Measurements from ENCODE around the gene NTRK2.
"Not testable (repeated sequence)": the region's sequence is repeated elsewhere in the genome, so short reads cannot be mapped to it uniquely, and the experiment has no call there.

NTRK2 gene

DNA sequence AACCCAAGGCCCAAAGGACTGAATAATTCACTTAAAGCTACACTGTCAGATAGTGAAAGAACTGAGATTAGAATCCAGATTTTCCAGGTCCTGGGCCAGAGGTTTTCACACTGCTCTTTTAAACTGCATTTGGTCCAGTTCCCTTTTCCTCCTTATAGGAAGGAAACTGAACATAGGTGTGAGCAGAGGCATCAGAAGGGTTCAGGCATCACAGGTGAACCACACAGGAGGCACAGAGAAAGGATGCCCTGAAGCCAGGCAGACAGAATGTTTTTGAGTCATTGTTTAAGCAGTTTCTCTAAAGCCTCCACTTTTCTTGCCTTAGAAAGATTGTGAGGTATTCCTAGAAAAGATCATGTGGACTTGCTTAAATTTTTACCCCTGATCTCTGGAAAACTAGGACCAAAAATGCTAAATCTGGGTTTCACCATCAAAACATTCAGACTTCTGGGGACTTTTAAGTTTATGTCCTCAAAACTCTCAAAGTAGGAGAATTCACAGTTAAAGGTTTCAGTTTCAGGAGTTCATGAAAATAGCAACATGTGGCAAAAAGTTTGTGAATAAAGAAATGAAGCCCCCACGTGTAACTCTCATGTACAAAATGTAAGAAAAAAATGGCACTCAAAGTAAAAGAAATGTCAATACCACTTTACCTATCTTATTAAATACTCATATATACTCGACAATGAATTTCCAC lies 386.1 kb downstream of the NTRK2 start:
- H3K4me1 Mint-ChIP-seq (ENCODE audit: low read depth in 2 of 2) = no peaks in the 10 kb centered on the region
- no peak overlapping the region for H3K4me3 Mint-ChIP-seq
- H3K27me3 Mint-ChIP-seq = peaks cover 20 to 39% of the 10 kb centered on the region in 2 donors
- DNase-seq = no peak
- no peak for ATAC-seq (replicated peaks)
- H3K27ac Mint-ChIP-seq = no peak overlapping the region
- H3K36me3 Mint-ChIP-seq (ENCODE audit: insufficient read depth) = no peaks in the 10 kb centered on the region
- H3K9me3 Mint-ChIP-seq = no peaks in the 10 kb centered on the region

DNA sequence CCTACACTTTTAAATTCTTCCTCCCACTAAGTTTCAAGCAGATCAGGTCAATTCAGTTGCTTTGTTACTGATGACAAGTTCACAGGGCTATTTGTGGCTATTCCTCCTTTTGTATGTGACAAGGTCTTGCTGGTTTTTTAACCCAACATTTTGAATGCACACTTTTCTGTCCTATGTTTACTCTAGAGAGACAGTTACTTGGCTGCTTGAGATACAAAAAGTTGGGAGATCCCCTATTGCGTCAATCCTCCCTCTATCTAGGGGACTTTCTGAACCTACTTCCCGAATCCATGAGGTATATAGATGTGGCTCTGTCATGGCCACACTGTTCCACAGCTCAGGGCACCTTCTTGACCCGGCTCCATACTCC lies 386.7 kb downstream of the NTRK2 start:
- peaks cover 14 to 38% of the 10 kb centered on the region in 2 donors for H3K27me3 Mint-ChIP-seq
- no peaks in the 10 kb centered on the region for H3K9me3 Mint-ChIP-seq
- H3K36me3 Mint-ChIP-seq (ENCODE audit: insufficient read depth) = no peaks in the 10 kb centered on the region
- H3K4me1 Mint-ChIP-seq (ENCODE audit: low read depth in 2 of 2) = no peaks in the 10 kb centered on the region
- no peak overlapping the region for H3K27ac Mint-ChIP-seq
- ATAC-seq (replicated peaks) (no peak), DNase-seq (no peak)
- H3K4me3 Mint-ChIP-seq = no peak overlapping the region

DNA sequence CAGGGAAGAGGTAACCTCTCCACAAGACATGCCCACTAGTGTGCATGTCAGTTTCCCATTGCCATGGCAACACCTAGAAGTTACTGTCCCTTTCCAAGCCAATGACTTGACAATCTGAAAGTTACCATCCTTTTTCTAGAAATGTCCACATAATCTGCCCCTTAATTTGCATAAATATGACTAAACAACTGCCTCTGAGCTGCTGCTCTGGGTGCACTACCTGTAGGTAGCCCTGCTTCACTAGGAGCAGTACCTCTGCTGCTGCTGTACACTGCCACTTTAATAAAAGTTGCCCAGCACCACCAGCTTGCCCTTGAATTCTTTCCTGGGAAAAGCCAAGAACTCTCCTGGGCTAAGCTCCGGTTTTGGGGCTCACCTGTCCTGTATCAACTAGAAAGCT lies 392.4 kb downstream of the NTRK2 start:
- Mint-ChIP-seq H3K4me3 (no peak overlapping the region), H3K27ac (no peak overlapping the region), H3K36me3 (ENCODE audit: insufficient read depth) (no peaks in the 10 kb centered on the region), H3K4me1 (ENCODE audit: low read depth in 2 of 2) (no peaks in the 10 kb centered on the region), H3K27me3 (peaks cover 3 to 39% of the 10 kb centered on the region in 2 donors), H3K9me3 (no peaks in the 10 kb centered on the region)
- ATAC-seq (replicated peaks) (no peak), DNase-seq (no peak)

DNA sequence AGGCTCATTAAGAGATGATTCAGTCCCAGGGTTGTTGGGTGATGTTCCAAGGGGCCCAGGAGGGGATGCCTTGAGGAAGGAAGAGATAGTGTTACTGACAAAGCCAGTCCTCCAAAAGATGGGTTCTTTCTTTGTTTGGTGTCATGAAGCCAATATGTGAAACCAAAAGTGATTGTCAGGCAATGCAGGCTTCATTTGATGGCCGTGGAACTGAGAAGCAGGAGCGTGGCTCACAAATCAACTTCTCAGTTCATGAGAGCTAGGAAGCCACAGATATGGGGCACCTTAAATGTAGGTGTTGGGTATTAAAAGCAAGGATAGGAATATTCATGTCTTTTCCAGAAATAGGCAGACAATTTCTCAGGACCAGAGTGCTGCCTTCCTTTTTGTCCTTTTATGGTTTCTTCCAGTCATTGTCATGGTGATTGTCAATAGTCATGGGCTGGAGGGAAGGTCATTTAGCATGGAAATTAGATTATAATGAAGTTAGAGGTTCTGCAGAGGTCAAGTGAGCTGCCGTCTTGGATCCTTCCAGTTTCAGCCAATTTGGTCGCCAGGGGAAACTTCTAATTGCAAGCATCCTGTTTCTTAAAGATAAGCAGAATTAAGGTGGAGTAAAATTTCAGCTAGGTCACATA lies 393.0 kb downstream of the NTRK2 start:
- Mint-ChIP-seq H3K27ac (no peak overlapping the region), H3K9me3 (no peaks in the 10 kb centered on the region), H3K4me1 (ENCODE audit: low read depth in 2 of 2) (no peaks in the 10 kb centered on the region), H3K4me3 (no peak overlapping the region), H3K27me3 (peaks cover 0 to 35% of the 10 kb centered on the region in 2 donors), H3K36me3 (ENCODE audit: insufficient read depth) (no peaks in the 10 kb centered on the region)
- DNase-seq (no peak), ATAC-seq (replicated peaks) (no peak)

DNA sequence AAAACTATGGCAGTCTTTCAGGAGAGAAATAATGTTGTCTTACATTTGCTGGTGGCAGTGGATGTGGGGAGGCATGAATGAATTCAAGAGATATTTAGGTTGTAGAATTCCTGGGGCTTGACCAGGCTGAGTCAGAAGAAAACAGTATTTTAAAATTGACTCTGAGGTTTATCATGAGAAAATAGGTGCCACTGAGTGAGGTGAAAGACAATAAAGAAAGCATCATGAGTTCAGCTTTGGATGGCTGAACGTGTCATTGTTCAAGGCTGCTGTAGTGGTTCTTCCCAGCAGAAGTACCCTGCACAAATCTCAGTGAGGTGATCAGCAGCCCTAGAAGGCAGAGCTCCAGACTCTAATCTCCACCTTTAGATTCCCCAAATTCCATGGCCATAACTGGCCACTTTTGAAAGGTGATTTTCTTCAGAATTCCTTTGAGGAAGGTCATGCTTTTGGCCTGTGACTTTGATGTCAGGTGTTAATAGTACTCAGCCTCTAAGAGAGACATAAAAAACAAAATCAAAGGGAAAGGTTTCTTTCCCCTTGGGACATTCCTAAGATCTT lies 395.4 kb downstream of the NTRK2 start:
- Mint-ChIP-seq H3K9me3 (peaks cover 0 to 3% of the 10 kb centered on the region in 2 donors), H3K27me3 (peaks cover 0 to 27% of the 10 kb centered on the region in 2 donors), H3K4me1 (ENCODE audit: low read depth in 2 of 2) (no peaks in the 10 kb centered on the region), H3K36me3 (ENCODE audit: insufficient read depth) (no peaks in the 10 kb centered on the region), H3K4me3 (no peak overlapping the region), H3K27ac (no peak overlapping the region)
- ATAC-seq (replicated peaks) = no peak
- DNase-seq = no peak

DNA sequence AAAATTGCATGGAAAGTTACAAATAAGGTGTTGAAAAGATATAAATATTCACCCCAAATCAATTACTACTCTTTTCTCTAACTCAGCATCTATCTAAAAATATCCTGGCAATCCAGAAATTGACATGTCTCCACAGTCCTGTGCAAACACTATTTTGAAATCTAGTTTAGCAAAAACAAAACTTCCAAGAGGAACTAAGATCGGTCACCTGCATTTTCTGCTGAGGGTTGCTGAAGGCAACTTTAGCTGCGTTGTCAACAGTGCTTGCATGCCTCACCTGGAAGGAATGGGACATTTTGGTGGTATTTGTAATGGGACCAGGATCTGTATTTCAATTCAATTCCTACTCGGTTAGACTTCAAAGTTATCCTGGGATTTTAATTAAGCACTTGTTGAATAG lies 398.3 kb downstream of the NTRK2 start:
- no peak overlapping the region for H3K4me3 Mint-ChIP-seq

DNA sequence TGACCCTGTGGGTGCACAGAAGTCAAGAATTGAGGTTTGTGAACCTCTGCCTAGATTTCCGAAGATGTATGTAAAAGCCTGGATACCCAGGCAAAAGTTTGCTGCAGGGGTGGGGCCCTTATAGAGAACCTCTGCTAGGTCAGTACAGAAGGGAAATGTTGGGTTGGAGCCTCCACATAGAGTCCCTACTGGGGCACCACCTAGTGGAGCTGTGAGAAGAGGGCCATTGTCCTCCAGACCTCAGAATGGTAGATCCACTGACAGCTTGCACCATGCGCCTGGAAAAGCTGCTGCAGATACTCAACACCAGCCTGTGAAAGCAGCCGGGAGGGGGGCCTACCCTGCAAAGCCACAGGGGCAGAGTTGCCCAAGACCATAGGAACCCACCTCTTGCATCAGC lies 399.9 kb downstream of the NTRK2 start:
- peaks cover 2 to 11% of the 10 kb centered on the region in 2 donors for H3K9me3 Mint-ChIP-seq
- not testable (repeated sequence) for H3K4me3 Mint-ChIP-seq; H3K4me1 Mint-ChIP-seq (ENCODE audit: low read depth in 2 of 2); ATAC-seq (replicated peaks); H3K36me3 Mint-ChIP-seq (ENCODE audit: insufficient read depth); H3K27ac Mint-ChIP-seq; H3K27me3 Mint-ChIP-seq; DNase-seq

More for the DNA sequence above, 398.3 kb downstream of the NTRK2 start:
- Mint-ChIP-seq H3K27me3 (peaks cover 0 to 9% of the 10 kb centered on the region in 2 donors), H3K9me3 (peaks cover 2 to 11% of the 10 kb centered on the region in 2 donors), H3K36me3 (ENCODE audit: insufficient read depth) (no peaks in the 10 kb centered on the region), H3K27ac (no peak overlapping the region), H3K4me1 (ENCODE audit: low read depth in 2 of 2) (no peaks in the 10 kb centered on the region)
- no peak for ATAC-seq (replicated peaks)
- no peak for DNase-seq
